GM15510 (cell line): ENCODE data around the gene RIMBP2.

ENCODE experiments used
- POLR2A ChIP-seq: IDR thresholded peaks from 3 replicates; pipeline ENCODE4 v1.6.1; 2011; ENCODE audit warnings: borderline replicate concordance; ENCODE audit not compliant: insufficient read length; ENCODE audit errors: extremely low read depth

The RIMBP2 gene

DNA sequence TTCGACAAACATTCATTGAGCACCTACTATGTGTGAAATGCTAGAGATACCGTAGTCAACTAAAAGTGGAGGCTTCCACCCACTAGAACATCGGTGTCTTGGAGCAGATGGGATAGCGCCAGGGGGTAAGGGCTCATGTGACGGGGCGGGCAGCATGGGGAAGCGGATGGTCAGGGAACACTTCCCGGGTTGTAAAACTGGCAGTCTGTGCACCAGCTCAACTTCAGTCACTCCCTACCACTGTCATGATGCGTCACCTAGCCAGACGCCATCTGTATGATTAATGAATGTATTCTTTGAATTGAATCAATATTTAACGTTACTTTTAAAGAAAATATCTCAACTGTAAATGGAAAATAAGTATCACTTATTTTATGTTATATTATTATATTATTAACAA lies 284.9 kb downstream of the RIMBP2 start:
- no peak for TF ChIP-seq POLR2A

DNA sequence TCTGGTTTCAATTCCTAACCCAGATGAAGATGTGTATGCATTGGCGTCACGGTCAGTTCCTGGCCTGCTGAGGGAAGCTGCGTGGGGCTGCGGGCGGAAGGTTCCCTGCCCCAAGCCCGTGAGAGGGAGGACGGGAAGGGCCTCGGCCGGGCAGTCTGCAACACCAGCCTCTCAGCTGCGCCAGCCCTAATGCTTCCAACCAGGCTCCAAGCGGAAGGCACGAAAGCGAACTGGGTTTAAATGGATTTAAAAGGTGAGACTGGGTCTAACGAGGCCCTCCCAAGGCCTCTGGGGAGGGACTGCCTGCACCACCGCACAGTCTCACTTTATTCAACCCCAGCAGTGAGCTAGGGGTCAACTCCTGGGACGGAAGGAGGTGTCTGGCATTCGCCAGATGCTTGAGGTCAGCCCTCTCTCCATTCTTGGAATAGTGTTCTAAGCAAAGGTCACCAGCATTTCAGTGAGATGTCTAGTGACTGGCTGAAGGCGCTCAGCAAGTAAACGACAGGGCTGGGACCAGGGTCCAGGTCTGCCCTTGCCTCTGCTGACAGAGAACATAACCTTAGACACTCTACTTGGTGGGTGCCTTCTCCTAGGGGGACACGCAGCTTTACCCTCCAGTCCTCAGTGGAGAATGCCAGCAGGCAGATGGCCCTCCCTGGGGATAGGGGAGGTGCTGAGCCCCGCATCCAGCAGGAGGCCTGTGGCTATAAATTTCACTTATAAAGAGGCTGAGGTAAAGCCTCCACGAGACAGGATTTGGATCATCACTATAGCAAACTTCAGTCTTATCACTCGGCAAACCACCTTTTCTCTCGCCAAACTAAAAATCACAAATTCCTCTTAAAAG lies 286.2 kb downstream of the RIMBP2 start:
- no peak for TF ChIP-seq POLR2A

DNA sequence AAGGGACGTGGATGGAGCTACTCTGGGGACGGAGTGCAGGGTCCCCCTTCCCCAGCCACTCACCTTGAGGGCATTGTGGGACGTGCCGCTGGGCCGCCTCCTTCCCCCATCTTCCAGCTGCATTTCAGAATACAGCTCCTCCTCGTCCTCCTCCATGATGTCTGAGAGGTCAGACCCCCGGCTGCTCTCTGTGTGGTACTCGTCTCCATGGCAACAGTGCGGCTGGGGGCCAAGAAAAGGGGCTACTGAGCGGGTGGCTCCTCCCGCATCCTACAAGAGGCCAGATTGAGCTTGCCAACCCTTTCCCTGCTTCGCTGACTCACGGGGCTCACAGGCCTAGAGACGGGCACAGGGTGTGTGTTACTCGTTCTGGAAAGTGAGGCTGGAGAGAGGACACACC lies 288.0 kb downstream of the RIMBP2 start:
- TF ChIP-seq POLR2A = no peak

DNA sequence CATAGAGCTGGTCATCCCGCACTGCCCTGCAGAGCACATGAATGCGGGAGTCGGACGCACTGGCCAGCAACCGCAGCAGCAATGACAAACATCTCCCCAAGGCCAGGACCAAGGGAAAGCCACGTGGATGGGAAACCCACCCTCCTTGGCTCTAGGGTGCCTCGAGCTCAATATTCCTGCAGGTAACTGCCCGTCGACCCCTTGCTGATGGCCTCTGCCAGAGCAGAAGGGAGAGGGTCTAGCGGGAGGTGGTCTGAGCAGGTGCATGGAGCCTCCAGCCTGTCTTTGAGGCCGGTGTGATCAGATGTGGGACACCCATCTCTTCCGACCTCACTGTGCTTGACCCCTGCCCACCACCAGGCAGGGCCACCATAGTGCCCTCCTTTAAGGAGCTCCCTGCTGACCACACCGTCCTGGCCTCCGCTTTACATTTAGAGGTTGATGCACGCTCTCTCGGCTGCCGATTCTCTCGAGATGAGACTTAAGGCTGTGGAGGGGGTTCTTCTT lies 288.7 kb downstream of the RIMBP2 start:
- no peak for TF ChIP-seq POLR2A

DNA sequence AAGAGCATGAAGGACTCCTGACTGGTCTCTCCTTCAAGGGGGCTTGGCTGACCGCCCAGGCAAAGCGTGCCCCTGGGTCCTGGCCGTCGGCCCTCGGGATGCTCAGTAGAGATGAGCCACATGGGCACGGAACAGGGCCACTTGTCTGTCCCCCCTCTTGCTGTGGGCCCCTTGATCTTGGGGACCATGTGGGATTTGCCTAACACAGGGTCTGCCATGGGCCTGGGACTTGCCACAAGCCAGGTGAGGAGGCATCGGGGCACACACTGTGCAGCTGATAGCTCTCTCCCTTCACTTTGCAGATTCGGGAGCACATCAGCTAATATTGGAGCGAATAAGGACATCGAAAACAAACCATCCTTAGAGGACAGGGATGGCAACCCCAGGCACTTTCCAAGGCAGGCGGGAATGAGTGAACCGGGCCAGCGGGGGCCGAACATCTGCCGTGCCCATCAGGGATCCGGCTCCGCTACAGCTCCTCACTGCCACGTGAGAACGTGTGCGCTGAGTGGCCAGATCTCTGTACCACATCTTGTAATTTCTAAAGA lies 290.3 kb downstream of the RIMBP2 start:
- TF ChIP-seq POLR2A = no peak

DNA sequence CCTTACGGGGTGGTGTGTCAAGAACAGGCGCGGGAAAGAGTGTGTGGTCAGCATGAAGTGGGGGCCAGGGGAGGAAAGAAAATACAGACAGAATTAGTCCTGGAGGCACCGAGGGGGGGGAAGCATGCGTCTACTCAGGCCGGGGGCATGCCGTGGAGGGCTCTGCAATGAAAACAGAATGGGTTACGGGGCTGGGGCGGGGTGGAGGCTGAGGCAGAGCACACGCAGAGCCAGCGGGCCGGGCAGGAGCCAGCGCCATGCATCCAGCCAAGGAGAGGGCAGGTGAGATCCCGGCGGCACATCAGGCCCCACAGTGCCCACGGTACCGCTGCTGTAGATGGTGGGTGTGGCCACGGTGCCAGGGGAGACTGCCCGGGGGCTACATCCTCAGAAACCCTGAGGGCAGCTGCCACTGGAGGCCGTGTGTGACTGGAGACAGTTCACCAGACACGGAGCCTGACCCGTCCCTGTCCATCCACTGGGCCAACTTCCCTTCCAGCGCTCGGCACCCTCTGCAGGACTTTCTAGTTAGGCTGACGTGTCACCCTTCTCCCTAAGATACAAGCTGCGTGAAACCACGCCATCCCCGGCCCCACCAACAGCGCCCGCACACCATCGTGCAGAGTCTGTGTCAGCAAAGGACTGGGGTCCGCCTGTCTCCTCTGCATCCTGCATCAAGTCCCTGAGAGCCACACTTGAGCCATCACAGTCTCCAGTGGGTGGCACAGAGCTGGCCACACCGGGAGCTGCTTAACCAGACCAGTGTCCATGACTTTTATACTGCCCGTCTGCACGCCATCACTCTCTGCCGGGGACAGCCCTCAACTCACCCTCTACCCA lies 291.0 kb downstream of the RIMBP2 start:
- no peak for TF ChIP-seq POLR2A

DNA sequence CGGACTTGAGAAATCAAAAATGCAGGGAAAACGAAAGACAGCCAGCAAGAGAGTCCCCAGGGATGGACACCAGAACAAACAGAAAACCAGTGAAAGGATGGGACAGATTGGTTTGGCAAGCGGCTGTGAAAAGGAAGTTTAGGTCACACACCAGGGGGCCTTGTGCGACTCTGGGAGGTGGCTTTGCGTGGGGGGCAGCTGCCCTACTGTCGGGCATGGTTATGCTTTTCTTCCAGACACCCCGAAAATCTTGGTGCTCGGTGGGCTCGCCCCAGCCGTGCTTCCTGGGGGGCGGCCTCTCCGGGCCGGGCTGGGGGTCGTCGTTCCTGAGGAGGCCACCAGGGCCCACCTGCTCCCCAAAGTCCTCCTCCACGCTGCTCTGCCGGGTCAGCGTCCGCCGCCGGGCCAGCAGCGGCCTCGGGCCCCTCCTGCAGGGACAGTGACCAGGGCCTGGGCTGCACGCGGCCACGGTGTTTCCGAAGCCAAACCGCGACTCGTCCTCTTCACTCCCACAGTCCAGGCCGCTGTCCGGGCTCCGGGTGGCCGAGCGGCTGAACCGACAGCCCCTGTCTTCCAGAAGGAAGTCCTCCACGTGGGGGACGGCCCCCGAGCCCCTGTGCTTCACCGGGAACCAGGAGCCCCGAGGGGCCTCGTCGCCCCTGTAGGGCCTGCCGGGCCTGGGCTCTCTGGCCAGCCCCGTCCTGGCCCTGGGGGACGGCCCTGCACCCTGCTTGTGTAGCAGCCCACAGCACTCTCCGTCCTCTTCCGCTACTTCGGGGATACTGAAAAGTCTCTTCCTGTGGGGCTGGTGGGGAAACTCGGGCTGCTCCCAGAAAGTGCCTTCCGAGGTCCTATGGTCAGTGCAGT lies 291.9 kb downstream of the RIMBP2 start:
- TF ChIP-seq POLR2A = no peak

DNA sequence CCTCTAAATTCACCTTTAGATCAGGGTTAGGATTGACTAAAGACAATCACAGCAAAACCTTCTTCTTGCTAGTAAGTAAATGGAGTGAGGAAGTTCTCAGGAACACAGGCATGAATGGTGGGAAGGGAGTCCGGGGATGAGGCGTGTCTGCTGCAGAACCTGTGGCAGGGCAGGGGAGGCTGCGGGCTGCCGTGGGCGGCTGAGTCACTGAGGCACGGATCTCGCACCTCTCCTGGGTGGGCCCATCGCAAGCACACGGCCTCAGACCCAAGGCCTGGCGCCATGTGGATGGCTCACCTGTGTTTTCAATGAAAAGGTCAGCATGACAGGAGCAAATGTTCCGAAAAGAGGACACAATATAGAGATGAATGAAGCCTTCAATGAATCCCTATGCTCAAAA lies 293.0 kb downstream of the RIMBP2 start:
- no peak for TF ChIP-seq POLR2A

DNA sequence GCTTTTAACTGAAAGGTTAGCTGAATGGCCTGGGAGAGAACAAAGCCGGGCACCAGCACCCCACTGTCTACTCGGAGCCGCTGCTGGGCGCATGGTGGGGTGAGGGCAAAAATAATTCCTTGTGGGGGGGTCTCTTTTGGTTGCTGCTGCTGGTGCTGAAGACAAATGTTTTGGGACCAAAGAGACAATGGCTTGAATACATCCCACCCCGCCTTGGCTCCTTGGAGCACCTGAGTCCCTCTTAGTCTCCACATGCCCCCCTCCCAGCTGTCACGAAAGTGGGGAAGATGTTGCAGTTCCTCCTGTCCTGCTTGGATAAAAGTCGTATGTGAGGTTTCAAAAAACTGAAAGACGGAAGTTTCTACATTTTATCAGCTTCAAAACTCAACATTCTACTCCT lies 293.4 kb downstream of the RIMBP2 start:
- TF ChIP-seq POLR2A = no peak

DNA sequence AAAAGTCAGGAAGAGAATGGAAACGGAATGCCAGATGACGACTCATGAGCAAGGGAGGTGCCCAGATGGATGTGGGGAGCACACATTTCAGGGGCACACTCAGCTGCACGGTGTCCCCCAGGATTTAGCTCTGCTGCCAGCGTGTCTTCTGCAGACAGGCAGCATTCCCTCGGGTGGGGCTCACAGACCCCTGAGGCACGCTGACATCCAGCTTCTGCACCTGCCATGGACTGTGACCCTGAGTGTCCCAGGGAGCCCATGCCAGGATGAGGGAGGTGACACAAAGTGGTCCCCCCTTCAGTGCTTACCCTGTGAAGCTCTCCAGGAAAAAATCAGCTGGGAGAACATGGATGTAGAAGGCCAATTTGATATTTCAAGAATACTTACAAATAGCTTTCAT lies 294.2 kb downstream of the RIMBP2 start:
- no peak for TF ChIP-seq POLR2A

DNA sequence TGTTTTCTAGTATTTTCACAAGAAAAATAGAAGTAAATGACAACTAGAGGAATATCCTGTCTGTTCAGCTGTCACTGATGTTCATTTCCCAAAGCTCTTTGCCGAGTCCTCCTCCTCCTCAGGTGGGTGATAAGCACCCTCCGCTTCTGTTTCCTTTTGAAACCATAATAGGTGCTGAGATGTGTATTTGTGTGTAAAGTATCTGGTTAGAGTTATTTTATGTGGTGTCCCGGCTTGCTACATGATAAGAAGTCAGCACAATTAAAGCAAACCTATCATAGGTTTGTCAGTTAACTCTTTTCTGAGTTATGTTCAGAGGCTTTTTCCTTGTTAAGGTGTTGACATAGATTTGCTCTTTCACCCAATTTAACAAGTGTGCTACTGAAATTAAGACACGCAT lies 296.0 kb downstream of the RIMBP2 start:
- no peak for TF ChIP-seq POLR2A

DNA sequence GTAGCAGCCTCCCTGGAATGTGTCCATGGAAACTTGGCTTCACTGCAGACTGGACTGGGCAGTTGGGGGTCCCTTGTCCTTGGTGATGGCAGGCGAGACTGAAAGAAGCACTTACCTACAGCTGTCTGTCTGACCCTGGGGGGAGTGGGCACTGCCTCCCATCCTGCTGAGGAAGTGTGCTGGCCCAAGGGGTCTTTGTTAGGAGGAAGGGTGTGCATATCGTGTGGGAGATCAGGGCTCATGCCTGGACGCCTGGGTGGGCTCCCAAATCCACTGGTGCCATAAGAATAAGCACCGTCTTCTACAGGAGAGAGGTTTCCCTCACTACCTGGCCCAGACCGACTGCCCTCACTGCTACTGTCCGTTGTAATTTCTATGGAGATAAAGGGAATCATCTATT lies 297.0 kb downstream of the RIMBP2 start:
- TF ChIP-seq POLR2A = no peak

DNA sequence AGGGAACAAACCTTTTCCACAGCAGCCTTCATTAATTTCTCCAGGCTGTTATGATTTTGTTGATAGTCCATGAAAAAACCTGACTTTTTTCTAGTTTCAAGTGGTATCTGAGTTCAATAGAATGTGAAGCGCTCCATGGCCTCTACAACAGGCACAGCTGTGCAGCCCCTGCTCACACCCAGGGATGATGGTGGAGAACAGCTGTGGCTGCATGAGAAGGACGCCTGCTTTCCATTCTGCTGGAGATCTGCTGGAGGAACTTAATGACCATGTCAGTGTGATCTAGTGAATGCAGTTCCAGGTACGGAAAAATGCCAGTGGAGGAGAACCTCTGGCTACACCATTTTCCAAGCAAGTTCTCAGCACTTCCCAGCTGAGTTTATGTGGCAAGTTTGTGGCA lies 297.8 kb downstream of the RIMBP2 start:
- TF ChIP-seq POLR2A = no peak

DNA sequence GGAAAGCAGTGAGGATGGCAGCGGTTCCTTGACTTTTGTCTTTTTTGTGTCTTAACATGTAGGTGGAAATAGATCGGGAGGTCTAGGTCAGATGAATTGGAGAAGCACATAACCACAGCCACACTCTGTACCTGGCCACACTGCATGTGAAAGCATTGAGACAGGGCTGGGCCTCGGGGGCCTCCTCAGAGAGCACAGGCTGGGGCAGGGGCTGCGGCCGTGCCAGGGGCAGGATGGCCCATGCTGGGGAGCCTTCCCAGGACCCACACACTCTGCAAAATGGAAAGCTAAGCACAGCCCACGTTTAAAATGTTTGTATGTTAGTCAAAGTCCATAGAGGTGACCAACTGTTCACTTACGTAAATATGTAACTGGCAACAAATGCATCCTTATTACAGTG lies 301.7 kb downstream of the RIMBP2 start:
- TF ChIP-seq POLR2A = no peak
